HepG2 (cell line): ENCODE measurements around the gene NAP1L1.

Experiments
- ATF3 ChIP-seq: sonication (generic); formaldehyde crosslinking; IDR thresholded peaks from 2 replicates; pipeline ENCODE4 v1.4.0; 2020; ENCODE audit warnings: missing genetic modification reagents
- EZH2 ChIP-seq: conservative IDR thresholded peaks from 2 replicates; pipeline ENCODE4 v1.6.1; 2012; ENCODE audit warnings: mild to moderate bottlenecking, low read depth, low read length, moderate library complexity
- ZBTB7A ChIP-seq: sonication (generic); formaldehyde crosslinking; IDR thresholded peaks from 2 replicates; pipeline ENCODE4 v1.8.0; 2022; ENCODE audit warnings: mild to moderate bottlenecking, missing genetic modification reagents
- ZKSCAN1 ChIP-seq: fragments of 150-350 bp; IDR thresholded peaks from 2 replicates; pipeline ENCODE4 v1.6.1; 2014; ENCODE audit warnings: low read length

GRCh38 chr12:76049575-76050251 is 34.8 kb downstream of the NAP1L1 start:
- TF ChIP-seq ZBTB7A (CRISPR knock-in tag) (no peak), ZKSCAN1 (no peak), ATF3 (CRISPR knock-in tag) (no peak), EZH2 (no peak)
